ENCODE measurements around the gene ZBED1.

- no peak for TF ChIP-seq LEF1 (IDR thresholded peaks at IDR 0.05; ENCODE audit: borderline replicate concordance)
- no peak for TF ChIP-seq SP1 (IDR thresholded peaks at IDR 0.05)
- TF ChIP-seq FOXM1 (IDR thresholded peaks at IDR 0.05; ENCODE audit: borderline replicate concordance) = no peak
- no peak for TF ChIP-seq ELF4 (IDR thresholded peaks at IDR 0.05)
- no peak for TF ChIP-seq BHLHE40 (IDR thresholded peaks at IDR 0.05; ENCODE audit: borderline replicate concordance)
- no peak for TF ChIP-seq FOXK2 (IDR thresholded peaks at IDR 0.05)
- no peak for TF ChIP-seq ZNF384 (IDR thresholded peaks at IDR 0.05)
- no peak for TF ChIP-seq ARNT (IDR thresholded peaks at IDR 0.05)
- no peak for TF ChIP-seq TARDBP (IDR thresholded peaks at IDR 0.05)
- no peak for TF ChIP-seq SUZ12 (IDR thresholded peaks at IDR 0.05)
- TF ChIP-seq, protein P1, sequence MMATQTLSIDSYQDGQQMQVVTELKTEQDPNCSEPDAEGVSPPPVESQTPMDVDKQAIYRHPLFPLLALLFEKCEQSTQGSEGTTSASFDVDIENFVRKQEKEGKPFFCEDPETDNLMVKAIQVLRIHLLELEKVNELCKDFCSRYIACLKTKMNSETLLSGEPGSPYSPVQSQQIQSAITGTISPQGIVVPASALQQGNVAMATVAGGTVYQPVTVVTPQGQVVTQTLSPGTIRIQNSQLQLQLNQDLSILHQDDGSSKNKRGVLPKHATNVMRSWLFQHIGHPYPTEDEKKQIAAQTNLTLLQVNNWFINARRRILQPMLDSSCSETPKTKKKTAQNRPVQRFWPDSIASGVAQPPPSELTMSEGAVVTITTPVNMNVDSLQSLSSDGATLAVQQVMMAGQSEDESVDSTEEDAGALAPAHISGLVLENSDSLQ (IDR thresholded peaks at IDR 0.05) = no peak
- TF ChIP-seq NFRKB (IDR thresholded peaks at IDR 0.05) = no peak
- TF ChIP-seq FOXA1 (IDR thresholded peaks at IDR 0.05) = no peak
- TF ChIP-seq L3MBTL2 (conservative IDR thresholded peaks at IDR 0.05) = no peak
These were observed 47.0 kb upstream of the ZBED1 start for GRCh38 chrX:2547736-2548135.
